Astrocyte (in vitro differentiated cells and primary cell): Measurements from ENCODE around the gene PACRG. TPM values are rescaled to one million over a fixed set of nuclear protein-coding genes. Genes with fewer than 3 reads are reported as not detected.

Source experiments
- DNase-seq: peaks from one replicate; pipeline ENCODE4 v3.0.0-alpha.2; 2010; ENCODE audit warnings: low read depth
- FAIRE-seq: peaks from 2 replicates; lab custom pipeline; 2011; peaks lifted over from hg19 to GRCh38; lab: Jason Lieb, UNC
- H2AFZ ChIP-seq: 2 replicates; pipeline ENCODE4 v1.6.0; 2012; ENCODE audit warnings: low read depth, low read length, inconsistent platforms
- H3K27ac ChIP-seq: 2 replicates; pipeline ENCODE4 v1.5.1; 2011; ENCODE audit warnings: low read depth, low read length, inconsistent platforms
- H3K27me3 ChIP-seq: 2 replicates; pipeline ENCODE4 v1.6.0; 2011; ENCODE audit warnings: low read length, inconsistent platforms; ENCODE audit not compliant: insufficient read depth
- H3K36me3 ChIP-seq: 2 replicates; pipeline ENCODE4 v1.5.1; 2011; ENCODE audit warnings: low read length, inconsistent platforms; ENCODE audit not compliant: insufficient read depth
- H3K4me1 ChIP-seq: 2 replicates; pipeline ENCODE4 v1.5.1; 2011; ENCODE audit warnings: low read length, inconsistent platforms; ENCODE audit not compliant: insufficient read depth
- H3K4me2 ChIP-seq: 2 replicates; pipeline ENCODE4 v1.6.0; 2012; ENCODE audit warnings: low read length, inconsistent platforms
- H3K4me3 ChIP-seq: 2 replicates; pipeline ENCODE4 v1.5.1; 2011; ENCODE audit warnings: low read depth, mild to moderate bottlenecking, low read length, inconsistent platforms; ENCODE audit not compliant: insufficient read depth
- H3K79me2 ChIP-seq: 2 replicates; pipeline ENCODE4 v1.6.0; 2012; ENCODE audit warnings: mild to moderate bottlenecking, low read length, inconsistent platforms; ENCODE audit not compliant: insufficient read depth
- H3K9ac ChIP-seq: 2 replicates; pipeline ENCODE4 v1.6.0; 2012; ENCODE audit warnings: mild to moderate bottlenecking, low read length, inconsistent platforms
- H3K9me3 ChIP-seq: 2 replicates; pipeline ENCODE4 v1.5.1; 2012; ENCODE audit warnings: low read depth, mild to moderate bottlenecking, low read length, inconsistent platforms; ENCODE audit not compliant: insufficient read depth
- H4K20me1 ChIP-seq: 2 replicates; pipeline ENCODE4 v1.6.0; 2012; ENCODE audit warnings: low read length, inconsistent platforms; ENCODE audit not compliant: insufficient read depth
- H3K27ac Mint-ChIP-seq: one replicate; pipeline ENCODE4 v1.8.0; 2021; ENCODE audit warnings: mild to moderate bottlenecking, mixed read lengths; ENCODE audit not compliant: unreplicated experiment
- H3K27me3 Mint-ChIP-seq: one replicate; pipeline ENCODE4 v1.8.0; 2021; ENCODE audit warnings: low read depth, mixed read lengths; ENCODE audit not compliant: unreplicated experiment
- H3K36me3 Mint-ChIP-seq: one replicate; pipeline ENCODE4 v1.8.0; 2021; ENCODE audit warnings: low read depth, mixed read lengths; ENCODE audit not compliant: unreplicated experiment
- H3K4me1 Mint-ChIP-seq: one replicate; pipeline ENCODE4 v1.8.0; 2021; ENCODE audit warnings: low read depth, mixed read lengths; ENCODE audit not compliant: unreplicated experiment
- H3K4me3 Mint-ChIP-seq: one replicate; pipeline ENCODE4 v1.8.0; 2021; ENCODE audit warnings: mild to moderate bottlenecking, moderate library complexity, mixed read lengths; ENCODE audit not compliant: unreplicated experiment
- H3K9me3 Mint-ChIP-seq: one replicate; pipeline ENCODE4 v1.8.0; 2021; ENCODE audit warnings: mild to moderate bottlenecking, mixed read lengths; ENCODE audit not compliant: unreplicated experiment
- EZH2 ChIP-seq: IDR thresholded peaks from 2 replicates; pipeline ENCODE4 v1.6.1; 2012; ENCODE audit warnings: mild to moderate bottlenecking, low read length, inconsistent platforms; ENCODE audit not compliant: insufficient read depth
- total RNA-seq: library from RNA; stranded (reverse); gene quantifications from 2 replicates; pipeline ENCODE4 v1.2.1, GENCODE V29; 2021
- TF ChIP-seq, protein P1 (sequence below): IDR thresholded peaks from 2 replicates; pipeline ENCODE4 v1.5.1; 2011; ENCODE audit warnings: low read depth, mild to moderate bottlenecking, inconsistent platforms, low read length, moderate library complexity; ENCODE audit not compliant: insufficient read depth

PACRG gene
- total RNA-seq, 1 donor from 2014 or later = not detected

DNA sequence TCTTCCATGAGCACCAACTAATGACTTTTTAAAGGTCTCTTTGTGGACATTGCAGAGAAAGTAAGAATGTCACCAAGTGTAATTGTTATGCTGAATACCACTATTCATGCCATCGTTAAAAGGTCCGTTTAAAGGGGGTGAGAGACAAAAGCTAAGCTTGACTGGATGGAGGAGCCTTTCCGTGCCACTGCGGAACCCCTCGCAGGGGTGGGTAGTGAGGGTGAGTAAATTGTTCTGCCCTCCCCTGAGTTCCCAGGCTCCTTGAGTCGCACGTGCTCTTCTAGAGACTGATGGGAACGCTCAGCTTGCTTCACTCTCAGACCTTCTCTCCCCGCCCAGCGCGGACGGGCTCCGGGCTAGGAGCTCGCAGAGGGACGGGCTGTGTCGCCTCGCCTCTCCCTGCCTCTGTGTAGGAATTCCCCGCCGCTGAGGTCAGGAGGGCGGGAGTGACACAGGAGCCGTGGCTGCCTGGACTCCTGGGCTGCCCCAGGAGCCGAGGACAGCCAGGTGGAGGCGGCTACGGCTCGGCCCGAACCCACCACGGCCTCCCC lies 371.9 kb downstream of the PACRG start:
- Histone ChIP-seq H3K36me3 (no peaks in the 10 kb centered on the region), H3K4me2 (peak overlapping the region; percentile 29), H3K79me2 (no peaks in the 10 kb centered on the region), H2AFZ (peak overlapping the region; percentile 54), H3K4me3 (no peak overlapping the region), H3K4me1 (no peaks in the 10 kb centered on the region), H3K27me3 (no peaks in the 10 kb centered on the region), H3K9me3 (no peaks in the 10 kb centered on the region), H4K20me1 (no peaks in the 10 kb centered on the region), H3K9ac (no peak overlapping the region), H3K27ac (no peak overlapping the region)
- Mint-ChIP-seq H3K9me3 (peaks cover 5% of the 10 kb centered on the region), H3K4me1 (no peaks in the 10 kb centered on the region), H3K27ac (no peak overlapping the region), H3K27me3 (no peaks in the 10 kb centered on the region), H3K4me3 (no peak overlapping the region), H3K36me3 (no peaks in the 10 kb centered on the region)
- DNase-seq = peak; percentile 7
- no peak for FAIRE-seq
- no peak for TF ChIP-seq EZH2
- TF ChIP-seq, protein P1, sequence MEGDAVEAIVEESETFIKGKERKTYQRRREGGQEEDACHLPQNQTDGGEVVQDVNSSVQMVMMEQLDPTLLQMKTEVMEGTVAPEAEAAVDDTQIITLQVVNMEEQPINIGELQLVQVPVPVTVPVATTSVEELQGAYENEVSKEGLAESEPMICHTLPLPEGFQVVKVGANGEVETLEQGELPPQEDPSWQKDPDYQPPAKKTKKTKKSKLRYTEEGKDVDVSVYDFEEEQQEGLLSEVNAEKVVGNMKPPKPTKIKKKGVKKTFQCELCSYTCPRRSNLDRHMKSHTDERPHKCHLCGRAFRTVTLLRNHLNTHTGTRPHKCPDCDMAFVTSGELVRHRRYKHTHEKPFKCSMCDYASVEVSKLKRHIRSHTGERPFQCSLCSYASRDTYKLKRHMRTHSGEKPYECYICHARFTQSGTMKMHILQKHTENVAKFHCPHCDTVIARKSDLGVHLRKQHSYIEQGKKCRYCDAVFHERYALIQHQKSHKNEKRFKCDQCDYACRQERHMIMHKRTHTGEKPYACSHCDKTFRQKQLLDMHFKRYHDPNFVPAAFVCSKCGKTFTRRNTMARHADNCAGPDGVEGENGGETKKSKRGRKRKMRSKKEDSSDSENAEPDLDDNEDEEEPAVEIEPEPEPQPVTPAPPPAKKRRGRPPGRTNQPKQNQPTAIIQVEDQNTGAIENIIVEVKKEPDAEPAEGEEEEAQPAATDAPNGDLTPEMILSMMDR = no peak

DNA sequence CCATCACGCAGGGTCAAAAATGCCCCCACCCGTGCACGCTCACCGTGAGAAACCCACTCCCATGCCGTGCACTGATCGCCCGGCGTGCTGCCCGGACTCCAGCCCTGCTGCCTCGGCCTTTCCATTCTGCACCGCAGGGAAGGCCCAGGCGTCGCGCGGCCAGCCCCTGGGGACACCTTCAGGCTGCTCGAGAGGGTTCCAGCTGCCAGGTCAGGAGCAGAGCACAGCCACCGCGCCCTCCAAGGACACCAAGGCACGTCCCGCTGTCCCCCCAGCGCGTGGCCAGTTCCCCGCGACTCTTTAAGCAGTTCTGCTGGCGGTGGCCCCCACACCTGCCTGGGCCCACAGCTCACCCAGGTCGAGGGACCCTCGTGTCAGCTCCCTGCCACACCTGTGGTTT lies 372.5 kb downstream of the PACRG start:
- DNase-seq (no peak), FAIRE-seq (no peak)
- H3K9ac ChIP-seq = no peak overlapping the region
- TF ChIP-seq EZH2 = no peak
- TF ChIP-seq, protein P1 = no peak
- no peaks in the 10 kb centered on the region for H3K9me3 ChIP-seq
- H3K9me3 Mint-ChIP-seq = peaks cover 5% of the 10 kb centered on the region
- H4K20me1 ChIP-seq = no peaks in the 10 kb centered on the region
- no peaks in the 10 kb centered on the region for H3K4me1 Mint-ChIP-seq
- H3K4me1 ChIP-seq = no peaks in the 10 kb centered on the region
- H3K36me3 ChIP-seq = no peaks in the 10 kb centered on the region
- H2AFZ ChIP-seq = peak overlapping the region; percentile 54
- H3K4me3 Mint-ChIP-seq = no peak overlapping the region
- H3K4me2 ChIP-seq = peak overlapping the region; percentile 29
- no peaks in the 10 kb centered on the region for H3K27me3 Mint-ChIP-seq
- H3K27ac ChIP-seq = no peak overlapping the region
- H3K36me3 Mint-ChIP-seq = no peaks in the 10 kb centered on the region
- no peak overlapping the region for H3K4me3 ChIP-seq
- no peaks in the 10 kb centered on the region for H3K27me3 ChIP-seq
- H3K79me2 ChIP-seq = no peaks in the 10 kb centered on the region
- H3K27ac Mint-ChIP-seq = no peak overlapping the region

DNA sequence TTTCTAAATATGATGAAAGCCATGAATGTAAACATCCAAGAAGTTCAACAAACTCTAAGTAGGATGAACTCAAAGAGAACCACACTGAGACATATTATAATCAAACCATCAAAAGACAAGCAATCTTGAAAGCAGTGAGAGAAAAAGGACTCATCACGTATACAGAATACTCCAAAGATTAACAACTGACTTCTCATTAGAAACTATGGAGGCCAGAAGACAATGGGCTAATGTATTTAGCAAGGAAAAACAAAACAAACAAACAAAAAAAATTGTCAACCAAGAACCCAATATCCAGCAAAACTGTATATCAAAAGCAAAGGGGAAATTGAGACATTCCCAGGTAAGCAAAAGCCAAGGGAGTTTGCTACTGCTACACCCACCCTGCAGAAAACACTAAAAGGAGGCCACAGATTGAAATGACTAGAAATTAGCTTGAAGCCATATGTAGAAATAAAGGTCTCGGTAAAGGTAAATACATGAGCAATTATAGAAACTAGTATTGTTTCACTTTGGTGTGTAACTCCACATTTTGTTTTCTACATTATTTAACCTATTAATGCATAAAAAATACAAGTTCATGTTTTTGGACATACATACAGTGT lies 385.7 kb downstream of the PACRG start:
- FAIRE-seq = no peak

More for the DNA sequence above, 385.7 kb downstream of the PACRG start:
- no peak overlapping the region for H3K9ac ChIP-seq
- Mint-ChIP-seq H3K27ac (no peak overlapping the region), H3K4me3 (no peak overlapping the region), H3K9me3 (peaks cover 19% of the 10 kb centered on the region), H3K27me3 (no peaks in the 10 kb centered on the region), H3K36me3 (no peaks in the 10 kb centered on the region), H3K4me1 (no peaks in the 10 kb centered on the region)
- peaks cover 3% of the 10 kb centered on the region for H3K9me3 ChIP-seq
- no peaks in the 10 kb centered on the region for H3K36me3 ChIP-seq
- no peak overlapping the region for H2AFZ ChIP-seq
- no peak for DNase-seq
- no peak overlapping the region for H3K27ac ChIP-seq
- H3K4me1 ChIP-seq = no peaks in the 10 kb centered on the region
- TF ChIP-seq, protein P1 = no peak
- no peak for TF ChIP-seq EZH2
- H3K4me2 ChIP-seq = no peak overlapping the region
- no peaks in the 10 kb centered on the region for H3K27me3 ChIP-seq
- no peaks in the 10 kb centered on the region for H3K79me2 ChIP-seq
- H4K20me1 ChIP-seq = no peaks in the 10 kb centered on the region
- H3K4me3 ChIP-seq = no peak overlapping the region
